ENCODE results near the gene CCDC146.
"Not testable (repeated sequence)": the region's sequence is repeated elsewhere in the genome, so short reads cannot be mapped to it uniquely, and the experiment has no call there.

The CCDC146 gene

DNA sequence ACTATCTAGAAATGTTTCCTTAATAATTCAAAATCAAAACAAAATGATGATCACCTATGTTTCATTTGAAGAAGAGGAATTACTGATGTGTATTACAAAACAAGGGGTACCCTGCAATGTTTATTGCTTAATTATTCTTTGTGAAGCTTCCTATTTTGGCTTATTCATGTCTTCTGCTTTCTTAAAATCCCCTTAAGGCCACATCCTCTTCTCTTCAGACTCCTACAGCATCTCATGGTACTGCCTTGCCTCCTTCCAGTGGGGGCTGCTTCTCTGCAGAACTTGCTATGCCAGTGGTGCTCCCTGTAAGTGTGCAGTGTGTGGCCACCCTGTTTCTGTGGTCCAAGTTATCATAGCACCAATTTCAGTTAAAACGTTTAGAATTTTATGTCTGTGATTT lies 35.0 kb downstream of the CCDC146 start:
- H3K27me3 ChIP-seq (ENCODE audit: insufficient read depth, low read depth, severe bottlenecking) = no peaks in the 10 kb centered on the region
- H3K4me3 ChIP-seq (ENCODE audit: low read depth, low read length) = no peak overlapping the region
- TF ChIP-seq CTCF (IDR thresholded peaks at IDR 0.05; ENCODE audit: low read depth, low read length) = no peak
- no peak overlapping the region for H3K27ac ChIP-seq
- no peak for DNase-seq
- H3K9me3 ChIP-seq (ENCODE audit: severe bottlenecking) = no peaks in the 10 kb centered on the region
- H3K36me3 ChIP-seq = no peaks in the 10 kb centered on the region

DNA sequence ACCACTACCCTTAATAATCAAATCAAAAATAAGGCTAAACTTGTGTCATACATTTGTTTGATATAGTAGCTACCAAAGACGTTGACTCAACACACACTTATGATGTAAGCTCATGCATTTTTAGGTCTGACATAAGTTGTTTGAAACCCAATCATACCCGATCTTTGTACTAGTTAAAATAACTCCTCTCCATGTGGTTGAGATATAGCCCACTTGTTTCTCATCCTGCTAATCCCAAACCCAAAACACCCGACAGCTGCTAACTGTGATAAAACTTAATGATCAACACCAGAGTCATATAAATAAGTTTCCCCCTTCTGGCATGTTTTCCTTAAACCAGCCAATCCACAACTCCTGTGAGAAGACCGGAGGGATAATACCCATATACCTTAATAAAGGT lies 48.7 kb downstream of the CCDC146 start:
- H3K36me3 ChIP-seq; H3K9me3 ChIP-seq (ENCODE audit: severe bottlenecking); H3K4me3 ChIP-seq (ENCODE audit: low read depth, low read length); DNase-seq; H3K27ac ChIP-seq; H3K27me3 ChIP-seq (ENCODE audit: insufficient read depth, low read depth, severe bottlenecking): not testable (repeated sequence)

DNA sequence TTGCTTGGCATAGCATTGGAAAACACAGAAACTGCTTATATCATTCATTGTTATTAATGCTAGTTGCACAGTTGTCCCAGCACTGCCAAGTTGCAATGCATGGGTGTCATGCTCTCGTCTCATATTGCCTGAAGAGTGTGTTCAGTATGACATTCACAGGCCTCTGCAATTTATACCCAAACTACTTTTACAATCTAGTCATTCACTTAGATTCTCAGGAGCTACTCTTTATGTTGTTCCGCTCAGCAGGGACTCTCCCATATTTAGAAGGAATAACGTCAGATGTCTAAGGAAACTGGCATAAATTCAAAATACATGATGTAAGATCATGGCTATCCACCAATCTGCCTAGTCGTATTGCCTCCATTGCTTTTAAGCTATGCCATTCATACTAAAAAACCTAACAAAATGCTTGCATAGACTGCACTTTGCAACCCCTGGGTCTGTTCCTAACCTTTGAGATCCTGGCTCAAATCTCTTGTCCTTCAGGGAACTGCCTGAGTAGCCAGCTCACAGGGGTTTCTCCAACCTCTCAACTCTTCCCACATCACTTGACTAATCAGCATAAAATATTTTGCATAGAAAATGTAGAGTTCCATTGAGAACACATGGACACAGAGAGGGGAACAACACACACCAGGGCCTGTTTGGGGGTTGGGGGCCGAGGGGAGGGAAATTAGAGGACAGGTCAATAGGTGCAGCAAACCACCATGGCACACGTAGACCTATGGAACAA lies 50.2 kb downstream of the CCDC146 start:
- not testable (repeated sequence) for H3K4me3 ChIP-seq (ENCODE audit: low read depth, low read length); H3K36me3 ChIP-seq

DNA sequence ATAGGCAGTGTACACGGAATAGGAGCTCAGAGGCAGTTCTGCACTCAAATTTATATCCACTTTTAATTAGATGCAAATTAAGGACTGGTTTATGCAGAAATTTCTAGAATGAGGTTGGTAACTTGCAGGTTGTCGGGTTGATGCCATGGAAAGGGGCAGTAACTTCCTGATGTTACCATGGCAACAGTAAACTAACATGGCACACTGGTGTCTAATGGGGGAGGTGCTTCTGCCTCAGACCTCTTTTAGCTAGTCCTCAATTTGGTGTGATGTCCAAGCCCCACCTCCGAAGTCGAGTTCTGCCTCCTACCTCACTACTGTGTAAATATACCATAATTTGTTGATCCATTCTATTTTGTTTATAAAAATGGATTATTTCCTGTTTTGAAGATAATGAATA lies 52.0 kb downstream of the CCDC146 start:
- H3K9me3 ChIP-seq (ENCODE audit: severe bottlenecking); H3K36me3 ChIP-seq; H3K27me3 ChIP-seq (ENCODE audit: insufficient read depth, low read depth, severe bottlenecking); H3K4me3 ChIP-seq (ENCODE audit: low read depth, low read length); DNase-seq; H3K27ac ChIP-seq: not testable (repeated sequence)

More for the DNA sequence above, 50.2 kb downstream of the CCDC146 start:
- not testable (repeated sequence) for H3K27ac ChIP-seq; H3K27me3 ChIP-seq (ENCODE audit: insufficient read depth, low read depth, severe bottlenecking); DNase-seq; H3K9me3 ChIP-seq (ENCODE audit: severe bottlenecking)

DNA sequence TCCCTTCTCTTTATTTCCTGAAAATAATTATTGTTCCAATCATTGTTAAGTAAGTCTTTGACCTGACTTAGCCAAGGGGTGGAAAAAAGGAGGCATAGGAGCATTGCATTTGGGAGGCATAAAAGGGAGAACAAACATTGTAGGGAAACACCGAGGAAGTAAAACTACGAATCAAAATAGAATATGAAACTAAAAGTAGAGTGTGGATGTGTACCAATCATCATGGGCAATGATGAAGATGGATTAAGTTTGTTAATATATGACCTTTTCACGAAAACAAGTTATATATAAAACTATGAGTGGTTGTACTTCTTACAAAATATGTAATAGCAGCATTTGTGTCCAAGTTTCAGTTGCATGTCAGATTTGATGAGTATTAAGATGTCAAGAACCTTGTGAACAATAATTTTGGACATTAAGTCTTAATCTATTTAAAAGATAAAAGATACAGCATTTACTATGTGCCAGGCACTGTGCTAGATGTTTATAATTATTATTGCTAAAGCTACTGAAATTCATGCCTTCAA lies 52.9 kb downstream of the CCDC146 start:
- not testable (repeated sequence) for H3K9me3 ChIP-seq (ENCODE audit: severe bottlenecking); H3K27me3 ChIP-seq (ENCODE audit: insufficient read depth, low read depth, severe bottlenecking); DNase-seq; H3K36me3 ChIP-seq; H3K27ac ChIP-seq; H3K4me3 ChIP-seq (ENCODE audit: low read depth, low read length)

DNA sequence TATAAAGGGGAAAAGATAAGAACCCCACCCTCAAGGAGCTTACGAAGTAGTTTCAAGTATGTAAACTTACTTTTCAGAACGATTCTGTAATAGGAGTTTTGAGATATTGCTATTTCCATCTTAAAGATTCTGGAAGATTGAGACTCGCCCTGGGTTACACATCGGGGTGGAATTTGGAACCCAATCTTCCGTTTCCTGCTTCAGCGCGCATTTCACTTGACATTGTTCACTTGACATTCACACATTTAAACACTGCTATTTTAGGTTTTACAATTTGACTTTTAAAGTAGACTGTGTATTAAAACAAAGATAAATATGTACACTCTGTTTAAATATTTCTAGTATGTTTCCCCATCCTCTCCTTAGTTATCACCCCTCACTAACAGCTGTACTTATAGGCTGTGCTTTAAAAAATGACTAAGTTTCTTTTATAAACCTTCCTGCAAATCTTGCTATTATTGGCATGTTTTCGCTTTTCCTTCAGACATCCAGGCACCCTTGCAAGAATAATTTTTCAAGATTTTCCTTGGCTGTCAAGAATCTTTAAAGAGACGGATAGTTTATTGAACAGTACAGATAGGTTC lies 55.0 kb downstream of the CCDC146 start:
- H3K4me3 ChIP-seq (ENCODE audit: low read depth, low read length); H3K36me3 ChIP-seq; H3K27me3 ChIP-seq (ENCODE audit: insufficient read depth, low read depth, severe bottlenecking); H3K9me3 ChIP-seq (ENCODE audit: severe bottlenecking); H3K27ac ChIP-seq; DNase-seq: not testable (repeated sequence)

DNA sequence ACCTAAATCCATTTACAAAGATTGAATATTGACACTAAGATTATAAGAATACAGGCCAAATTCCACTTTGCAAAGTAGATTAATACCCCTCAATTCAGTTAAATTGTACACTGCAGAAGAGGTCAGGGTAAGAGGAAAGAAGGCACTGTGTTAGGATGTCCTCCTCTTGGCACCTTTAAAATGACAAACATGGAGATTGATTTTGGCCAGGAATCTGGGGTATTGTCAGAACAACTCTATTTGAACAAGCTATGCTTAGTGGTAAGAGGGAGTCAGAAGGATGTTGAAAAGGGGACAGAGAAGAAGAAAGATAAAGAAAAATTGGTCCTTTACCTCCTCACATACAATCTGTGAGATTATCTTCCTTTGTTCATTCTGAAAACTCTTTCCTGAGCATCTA lies 55.6 kb downstream of the CCDC146 start:
- H3K27me3 ChIP-seq (ENCODE audit: insufficient read depth, low read depth, severe bottlenecking); H3K4me3 ChIP-seq (ENCODE audit: low read depth, low read length); H3K36me3 ChIP-seq; H3K9me3 ChIP-seq (ENCODE audit: severe bottlenecking); H3K27ac ChIP-seq; DNase-seq: not testable (repeated sequence)

DNA sequence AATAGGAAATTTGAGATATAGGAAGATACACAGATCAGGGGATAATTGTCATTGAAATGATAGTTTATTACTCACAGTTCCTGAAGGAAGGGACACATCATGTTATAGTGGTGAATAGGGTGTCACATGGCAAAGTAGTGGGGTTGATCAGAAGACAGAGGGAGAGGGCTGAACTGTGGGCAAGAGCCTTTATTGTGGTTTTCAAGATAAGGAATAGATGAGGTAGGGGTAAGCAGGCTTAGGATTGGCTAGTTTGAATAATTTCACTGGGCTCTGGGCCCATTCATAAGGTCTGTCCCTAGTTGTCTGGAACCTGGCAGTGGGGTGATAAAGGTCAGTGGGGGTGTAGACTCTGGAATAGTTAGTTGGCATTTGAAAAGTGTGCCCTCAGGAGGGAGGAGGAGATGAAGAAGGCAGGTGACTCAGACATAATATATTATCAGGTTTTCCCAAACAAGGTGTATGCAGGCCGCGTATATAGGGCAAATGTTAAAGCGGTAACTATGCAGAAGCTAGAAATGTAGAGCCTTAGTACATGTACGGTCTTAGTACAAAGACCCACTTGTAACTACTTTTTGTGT lies 58.7 kb downstream of the CCDC146 start:
- Histone ChIP-seq H3K36me3 (no peaks in the 10 kb centered on the region), H3K27ac (no peak overlapping the region), H3K9me3 (ENCODE audit: severe bottlenecking) (no peaks in the 10 kb centered on the region), H3K4me3 (ENCODE audit: low read depth, low read length) (no peak overlapping the region), H3K27me3 (ENCODE audit: insufficient read depth, low read depth, severe bottlenecking) (no peaks in the 10 kb centered on the region)
- no peak for TF ChIP-seq CTCF (IDR thresholded peaks at IDR 0.05; ENCODE audit: low read depth, low read length)
- DNase-seq = no peak

GRCh38 chr7:77181734-77182133 lies 59.3 kb downstream of the CCDC146 start:
- DNase-seq = no peak
- TF ChIP-seq CTCF (IDR thresholded peaks at IDR 0.05; ENCODE audit: low read depth, low read length) = no peak
- Histone ChIP-seq H3K27me3 (ENCODE audit: insufficient read depth, low read depth, severe bottlenecking) (no peaks in the 10 kb centered on the region), H3K4me3 (ENCODE audit: low read depth, low read length) (no peak overlapping the region), H3K9me3 (ENCODE audit: severe bottlenecking) (no peaks in the 10 kb centered on the region), H3K27ac (no peak overlapping the region), H3K36me3 (no peaks in the 10 kb centered on the region)
